GM18508 (cell line): ENCODE measurements around the gene OR1I1.
"Not testable (repeated sequence)": the region's sequence is repeated elsewhere in the genome, so short reads cannot be mapped to it uniquely, and the experiment has no call there.

Source experiments
- ATAC-seq: cut with Tn5 transposase; IDR thresholded peaks from one replicate; pipeline ENCODE4 v1.9.1; 2021; ENCODE audit warnings: moderate number of reproducible peaks; ENCODE audit not compliant: insufficient read depth, unreplicated experiment

OR1I1 gene

GRCh38 chr19:15081911-15082310, at the start of gene OR1I1:
OR1I1 (plus strand) TSS chr19:15082211; CDS start chr19:15087066, 4,855 bp downstream.
- ATAC-seq: no peak

GRCh38 chr19:15035795-15036311, 46.2 kb upstream of the OR1I1 start:
- ATAC-seq: no peak

GRCh38 chr19:15037586-15037985, 44.4 kb upstream of the OR1I1 start:
- ATAC-seq: no peak

- no peak for ATAC-seq
Measured at GRCh38 chr19:15038294-15038693, 43.7 kb upstream of the OR1I1 start.

- ATAC-seq: no peak
Measured at GRCh38 chr19:15042003-15042402, 40.0 kb upstream of the OR1I1 start.

GRCh38 chr19:15042826-15043225, 39.2 kb upstream of the OR1I1 start:
- no peak for ATAC-seq

- no peak for ATAC-seq
Measured at GRCh38 chr19:15045506-15045905, 36.5 kb upstream of the OR1I1 start.

- ATAC-seq: no peak
Measured at GRCh38 chr19:15047680-15048079, 34.3 kb upstream of the OR1I1 start.

GRCh38 chr19:15048128-15048527, 33.9 kb upstream of the OR1I1 start:
- ATAC-seq: no peak

- ATAC-seq: no peak
Measured at GRCh38 chr19:15048885-15049541, 33.0 kb upstream of the OR1I1 start, which contains the start of gene CASP14. CASP14 (plus strand) TSS chr19:15049480; CDS start chr19:15052252, 2,772 bp downstream.

GRCh38 chr19:15050639-15051038, 31.4 kb upstream of the OR1I1 start:
- ATAC-seq: no peak

GRCh38 chr19:15062036-15062435, 20.0 kb upstream of the OR1I1 start:
- no peak for ATAC-seq

GRCh38 chr19:15070386-15070785, 11.6 kb upstream of the OR1I1 start:
- ATAC-seq: not testable (repeated sequence)

GRCh38 chr19:15072930-15073647, 8.9 kb upstream of the OR1I1 start:
- ATAC-seq: no peak

- no peak for ATAC-seq
Measured at GRCh38 chr19:15074371-15074770, 7.6 kb upstream of the OR1I1 start.

GRCh38 chr19:15075806-15076205, 6.2 kb upstream of the OR1I1 start:
- ATAC-seq: no peak

- ATAC-seq: not testable (repeated sequence)
Measured at GRCh38 chr19:15080002-15080401, 2.0 kb upstream of the OR1I1 start.

GRCh38 chr19:15087182-15087581, 5.2 kb downstream of the OR1I1 start:
- ATAC-seq: no peak

- no peak for ATAC-seq
Measured at GRCh38 chr19:15091918-15092753, 10.1 kb downstream of the OR1I1 start.

GRCh38 chr19:15093001-15093400, 11.0 kb downstream of the OR1I1 start:
- no peak for ATAC-seq

GRCh38 chr19:15096223-15096622, 14.2 kb downstream of the OR1I1 start:
- no peak for ATAC-seq
